GM20000 (cell line): ENCODE results near the gene JAKMIP1.

ENCODE experiments used
- DNase-seq: peaks from one replicate; pipeline ENCODE4 v3.0.0; 2012; ENCODE audit warnings: low spot score
- TF ChIP-seq, protein P1 (sequence below): IDR thresholded peaks from 2 replicates; pipeline ENCODE4 v1.5.1; 2012; ENCODE audit warnings: mild to moderate bottlenecking, control low read depth; ENCODE audit errors: extremely low read depth, missing control alignments

JAKMIP1 gene

DNA sequence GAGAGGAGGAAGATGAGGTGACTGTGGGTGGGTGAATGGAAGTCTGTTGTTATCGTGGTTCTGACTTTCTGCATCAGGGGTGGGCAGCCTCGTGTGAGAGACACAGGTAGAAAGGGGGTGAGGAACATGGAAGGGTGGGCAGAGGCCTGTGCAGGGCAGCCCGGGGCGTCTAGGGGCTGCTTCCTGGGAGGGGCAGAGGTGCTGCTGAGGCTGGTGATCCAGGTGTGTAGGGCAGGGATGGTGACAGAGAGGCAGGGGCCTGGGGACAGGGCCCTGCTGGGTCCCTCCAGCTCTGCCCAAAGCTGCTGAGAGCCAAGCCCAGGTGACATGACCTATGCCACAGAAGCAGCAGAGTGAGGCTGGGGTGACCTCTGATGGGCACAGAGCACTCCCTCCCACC lies 92.5 kb downstream of the JAKMIP1 start:
- DNase-seq = no peak
- TF ChIP-seq, protein P1, sequence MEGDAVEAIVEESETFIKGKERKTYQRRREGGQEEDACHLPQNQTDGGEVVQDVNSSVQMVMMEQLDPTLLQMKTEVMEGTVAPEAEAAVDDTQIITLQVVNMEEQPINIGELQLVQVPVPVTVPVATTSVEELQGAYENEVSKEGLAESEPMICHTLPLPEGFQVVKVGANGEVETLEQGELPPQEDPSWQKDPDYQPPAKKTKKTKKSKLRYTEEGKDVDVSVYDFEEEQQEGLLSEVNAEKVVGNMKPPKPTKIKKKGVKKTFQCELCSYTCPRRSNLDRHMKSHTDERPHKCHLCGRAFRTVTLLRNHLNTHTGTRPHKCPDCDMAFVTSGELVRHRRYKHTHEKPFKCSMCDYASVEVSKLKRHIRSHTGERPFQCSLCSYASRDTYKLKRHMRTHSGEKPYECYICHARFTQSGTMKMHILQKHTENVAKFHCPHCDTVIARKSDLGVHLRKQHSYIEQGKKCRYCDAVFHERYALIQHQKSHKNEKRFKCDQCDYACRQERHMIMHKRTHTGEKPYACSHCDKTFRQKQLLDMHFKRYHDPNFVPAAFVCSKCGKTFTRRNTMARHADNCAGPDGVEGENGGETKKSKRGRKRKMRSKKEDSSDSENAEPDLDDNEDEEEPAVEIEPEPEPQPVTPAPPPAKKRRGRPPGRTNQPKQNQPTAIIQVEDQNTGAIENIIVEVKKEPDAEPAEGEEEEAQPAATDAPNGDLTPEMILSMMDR = no peak

DNA sequence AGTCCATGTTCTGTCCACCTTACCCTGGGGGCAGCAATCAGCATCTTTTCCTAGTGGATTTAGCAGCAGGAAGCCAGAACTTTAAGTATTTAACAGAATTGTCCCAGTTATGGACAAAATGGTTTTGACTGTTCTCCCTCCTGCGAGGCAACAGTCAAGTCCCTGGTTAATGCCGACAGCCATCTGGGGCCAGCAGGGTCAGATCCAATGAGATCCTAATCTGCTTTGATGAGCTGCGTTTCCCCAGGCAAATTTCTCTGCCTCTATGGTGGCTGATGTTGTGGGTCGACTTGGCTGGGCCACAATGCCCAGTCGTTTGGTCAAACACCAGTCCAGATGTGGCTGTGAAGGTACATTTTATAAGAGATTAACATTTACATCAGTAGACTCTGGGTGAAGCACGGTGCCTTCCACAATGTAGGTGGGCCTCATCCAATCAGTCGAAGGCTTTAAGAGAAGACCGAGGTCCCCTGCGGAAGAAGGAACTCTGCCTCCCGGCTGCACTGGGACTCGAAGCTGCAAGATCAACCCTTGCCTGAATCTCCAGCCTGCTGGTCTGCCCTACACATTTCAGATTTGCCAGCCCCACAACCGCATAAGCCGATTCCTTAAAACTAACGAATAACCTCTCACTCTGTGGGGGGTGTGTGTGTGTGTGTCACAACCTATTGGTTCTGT lies 93.1 kb downstream of the JAKMIP1 start:
- TF ChIP-seq, protein P1 = no peak
- no peak for DNase-seq

DNA sequence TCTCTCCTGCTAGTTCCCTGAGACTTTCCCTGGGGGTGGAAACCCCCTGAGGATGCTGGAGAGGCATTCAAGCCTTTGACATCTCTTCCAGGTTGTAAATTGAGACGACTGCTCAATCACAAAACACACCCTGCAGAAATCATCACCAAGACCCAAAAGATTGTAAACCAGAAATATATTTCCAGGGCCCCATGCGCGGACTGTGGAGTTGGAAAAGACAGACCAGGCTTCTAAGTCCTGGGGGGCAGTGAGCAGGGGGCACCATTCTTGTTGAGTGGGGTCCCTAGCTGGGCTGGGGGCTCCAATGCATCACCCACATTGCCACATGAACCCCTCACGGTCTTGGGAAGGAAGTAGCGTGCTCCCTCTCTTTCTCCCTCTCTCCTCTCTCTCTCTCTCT lies 94.2 kb downstream of the JAKMIP1 start:
- TF ChIP-seq, protein P1 = no peak
- no peak for DNase-seq

DNA sequence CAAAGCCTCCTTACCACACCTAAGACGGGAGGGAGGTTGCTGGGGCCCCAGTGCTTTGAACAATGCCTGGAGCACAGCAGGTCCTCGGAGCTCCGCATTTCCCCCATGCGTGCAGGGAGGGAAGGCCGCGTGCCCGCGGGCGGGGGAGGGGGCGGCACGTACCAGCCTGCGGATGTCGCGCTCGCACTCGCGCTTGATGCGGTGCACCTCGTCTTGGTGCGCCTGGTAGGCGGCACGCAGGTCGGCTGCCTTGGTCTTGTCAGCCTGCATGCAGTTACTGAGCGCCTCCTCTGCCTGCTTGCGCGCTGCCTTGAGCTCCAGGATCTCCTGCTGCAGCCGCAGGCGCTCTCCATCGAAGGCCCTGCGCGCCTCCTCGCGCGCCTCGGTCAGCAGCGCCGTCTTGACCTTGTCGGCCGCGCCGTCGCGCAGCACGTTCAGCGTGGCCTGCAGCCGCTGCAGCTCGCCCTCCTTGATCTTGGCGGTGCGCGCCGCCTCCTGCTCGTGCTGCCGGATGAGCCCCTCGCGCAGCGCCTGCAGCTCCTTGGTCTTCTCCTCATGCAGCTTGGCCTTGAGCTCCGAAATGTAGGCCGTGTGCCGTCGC lies 94.9 kb downstream of the JAKMIP1 start:
- no peak for DNase-seq

DNA sequence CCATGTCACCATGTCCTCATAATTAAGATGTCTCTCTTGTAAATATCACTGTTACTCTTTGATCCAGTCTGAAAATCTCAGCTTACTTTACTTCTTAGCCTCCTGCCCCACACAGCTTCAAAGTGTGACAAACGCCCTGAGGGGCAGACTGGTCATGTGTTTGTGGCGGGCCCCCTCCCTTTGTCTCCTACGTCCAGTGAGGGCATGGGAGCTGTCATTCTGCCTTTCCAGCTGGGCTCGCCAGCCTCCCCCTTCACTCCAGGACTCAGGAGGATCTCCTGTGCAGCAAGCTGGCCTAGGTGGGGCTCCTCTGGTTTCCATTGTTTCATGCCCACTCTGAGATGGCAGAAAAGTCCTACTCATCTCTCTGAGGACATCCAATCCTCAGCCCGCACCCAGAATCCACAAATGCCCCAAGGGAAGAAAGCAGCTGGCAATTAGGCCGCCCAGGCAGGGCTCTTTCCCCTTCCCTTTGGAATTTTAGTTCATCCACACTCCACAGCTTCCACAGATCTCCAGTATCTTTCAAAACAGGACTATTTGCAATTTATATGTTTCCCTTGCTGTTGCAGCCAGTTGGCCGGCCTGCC lies 95.7 kb downstream of the JAKMIP1 start:
- TF ChIP-seq, protein P1 = no peak
- no peak for DNase-seq

More for the DNA sequence above, 94.9 kb downstream of the JAKMIP1 start:
- TF ChIP-seq, protein P1 = no peak

DNA sequence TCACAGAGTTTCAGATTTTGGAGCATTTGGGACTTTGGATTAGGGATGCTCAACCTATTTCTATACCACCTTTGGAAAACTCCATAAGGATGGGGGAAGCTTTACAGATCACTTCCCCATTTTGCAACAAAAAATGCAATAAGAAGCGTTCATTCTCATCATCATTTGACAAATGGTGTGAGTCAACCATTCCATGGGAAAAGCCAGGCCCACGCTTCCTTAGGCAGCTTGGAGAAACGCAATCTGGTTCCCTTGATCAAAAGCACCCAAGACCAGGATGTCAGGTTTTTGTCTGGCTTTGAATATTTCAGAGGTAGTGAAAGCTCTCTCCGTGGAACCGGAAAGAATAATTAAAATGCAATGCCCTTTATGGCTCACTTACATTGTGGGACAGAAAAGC lies 102.8 kb downstream of the JAKMIP1 start:
- TF ChIP-seq, protein P1 = no peak
- no peak for DNase-seq

DNA sequence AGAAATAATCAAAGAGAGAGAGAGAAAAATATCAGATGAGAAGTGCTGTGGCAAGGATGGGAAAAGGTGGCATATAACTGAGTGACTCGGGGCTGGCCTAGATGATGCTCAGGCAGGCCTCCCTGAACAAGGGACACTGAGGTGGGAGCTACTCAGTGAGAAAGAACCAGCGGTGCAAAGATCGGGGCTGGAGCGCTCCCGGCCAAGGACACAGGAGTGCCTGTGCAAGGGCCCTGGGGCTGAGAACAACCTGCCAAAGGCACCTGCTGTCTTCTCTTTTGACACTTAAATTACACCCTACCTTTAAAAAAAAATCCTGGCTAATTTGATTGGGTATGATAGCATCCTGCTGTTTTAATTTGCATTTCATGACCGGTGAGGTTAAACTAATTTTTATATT lies 104.5 kb downstream of the JAKMIP1 start:
- TF ChIP-seq, protein P1 = no peak
- DNase-seq = no peak
